ENCODE measurements around the gene FOXE1.

DNA sequence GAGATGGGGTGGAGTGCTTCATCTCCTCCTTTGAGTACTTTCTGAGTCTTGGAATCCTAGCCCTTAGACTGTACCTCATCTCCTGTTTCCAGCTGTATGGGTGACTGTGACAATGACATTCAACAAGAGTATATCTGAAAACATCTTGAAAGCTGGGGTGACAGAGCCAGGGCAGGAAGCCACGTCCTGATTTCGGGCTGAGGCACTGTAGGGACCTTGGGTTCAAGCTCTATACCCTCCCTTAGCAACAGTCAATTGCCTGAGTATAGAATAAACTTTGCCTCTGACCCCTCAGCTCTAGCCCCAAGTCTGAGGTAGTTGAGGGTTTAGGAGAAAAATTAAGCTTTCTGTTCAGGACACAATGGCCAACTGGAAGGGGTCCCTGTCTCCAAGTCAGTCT lies 6.3 kb downstream of the FOXE1 start:
- TF ChIP-seq POLR2A (IDR thresholded peaks at IDR 0.05) = no peak
- TF ChIP-seq, protein P1, sequence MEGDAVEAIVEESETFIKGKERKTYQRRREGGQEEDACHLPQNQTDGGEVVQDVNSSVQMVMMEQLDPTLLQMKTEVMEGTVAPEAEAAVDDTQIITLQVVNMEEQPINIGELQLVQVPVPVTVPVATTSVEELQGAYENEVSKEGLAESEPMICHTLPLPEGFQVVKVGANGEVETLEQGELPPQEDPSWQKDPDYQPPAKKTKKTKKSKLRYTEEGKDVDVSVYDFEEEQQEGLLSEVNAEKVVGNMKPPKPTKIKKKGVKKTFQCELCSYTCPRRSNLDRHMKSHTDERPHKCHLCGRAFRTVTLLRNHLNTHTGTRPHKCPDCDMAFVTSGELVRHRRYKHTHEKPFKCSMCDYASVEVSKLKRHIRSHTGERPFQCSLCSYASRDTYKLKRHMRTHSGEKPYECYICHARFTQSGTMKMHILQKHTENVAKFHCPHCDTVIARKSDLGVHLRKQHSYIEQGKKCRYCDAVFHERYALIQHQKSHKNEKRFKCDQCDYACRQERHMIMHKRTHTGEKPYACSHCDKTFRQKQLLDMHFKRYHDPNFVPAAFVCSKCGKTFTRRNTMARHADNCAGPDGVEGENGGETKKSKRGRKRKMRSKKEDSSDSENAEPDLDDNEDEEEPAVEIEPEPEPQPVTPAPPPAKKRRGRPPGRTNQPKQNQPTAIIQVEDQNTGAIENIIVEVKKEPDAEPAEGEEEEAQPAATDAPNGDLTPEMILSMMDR (IDR thresholded peaks at IDR 0.05) = no peak
- no peak for TF ChIP-seq EP300 (IDR thresholded peaks at IDR 0.05)
